Stimulated activated CD8-positive, alpha-beta memory T cell treated with anti-CD3 and anti-CD28 coated beads, Interleukin-12 subunit alpha, Interleukin-12 subunit beta, amount 100 ng/mL, for 4 hours (primary cell): ENCODE measurements around the gene ANXA1.

Experiments used
- DNase-seq: peaks from one replicate; pipeline ENCODE4 v3.0.0-alpha.2; 2020; ENCODE audit warnings: low read depth

Gene ANXA1, protein sequence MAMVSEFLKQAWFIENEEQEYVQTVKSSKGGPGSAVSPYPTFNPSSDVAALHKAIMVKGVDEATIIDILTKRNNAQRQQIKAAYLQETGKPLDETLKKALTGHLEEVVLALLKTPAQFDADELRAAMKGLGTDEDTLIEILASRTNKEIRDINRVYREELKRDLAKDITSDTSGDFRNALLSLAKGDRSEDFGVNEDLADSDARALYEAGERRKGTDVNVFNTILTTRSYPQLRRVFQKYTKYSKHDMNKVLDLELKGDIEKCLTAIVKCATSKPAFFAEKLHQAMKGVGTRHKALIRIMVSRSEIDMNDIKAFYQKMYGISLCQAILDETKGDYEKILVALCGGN

DNA sequence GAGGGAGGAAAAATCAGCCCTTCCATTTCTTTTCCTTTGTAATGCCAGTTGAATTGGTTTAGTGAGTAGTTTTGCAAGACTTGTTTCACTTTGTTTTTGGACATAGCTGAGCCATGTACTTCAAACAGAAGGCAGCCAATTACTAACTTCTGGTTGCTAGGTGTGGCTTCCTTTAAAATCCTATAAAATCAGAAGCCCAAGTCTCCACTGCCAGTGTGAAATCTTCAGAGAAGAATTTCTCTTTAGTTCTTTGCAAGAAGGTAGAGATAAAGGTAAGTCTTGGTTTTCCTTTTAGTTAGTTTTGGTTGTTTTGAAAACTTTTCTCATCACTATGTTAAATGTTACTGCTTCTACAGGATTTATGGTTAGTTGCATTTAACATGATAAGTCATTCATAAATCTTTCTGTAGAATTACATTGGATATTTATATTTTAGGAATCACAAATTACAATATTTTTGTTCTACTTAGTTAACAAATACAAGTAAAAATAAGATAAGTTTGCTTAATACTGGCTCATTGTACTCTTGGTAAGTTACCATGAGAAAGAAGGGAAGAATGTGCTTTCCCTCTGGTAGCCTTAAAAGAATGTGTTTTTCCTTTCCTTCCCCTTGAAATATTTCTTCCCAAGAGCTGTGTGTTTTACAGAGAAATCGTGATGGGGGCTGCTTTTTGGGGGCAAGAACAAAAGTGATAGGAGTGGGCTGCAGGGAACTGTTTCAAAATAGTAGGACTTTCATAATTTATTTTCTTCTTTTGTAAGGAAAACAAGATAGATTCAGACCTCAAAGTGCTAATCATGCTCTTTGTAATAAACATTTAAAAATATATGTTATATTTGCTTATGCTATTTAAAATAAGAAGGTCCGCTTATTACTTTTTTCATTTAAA lies at the start of gene ANXA1:
Gene ANXA1, plus strand, starts transcription at position 213 of the 890 bp plus-strand sequence. CDS start 6,671 bp downstream, outside the sequence.
- DNase-seq: no peak

DNA sequence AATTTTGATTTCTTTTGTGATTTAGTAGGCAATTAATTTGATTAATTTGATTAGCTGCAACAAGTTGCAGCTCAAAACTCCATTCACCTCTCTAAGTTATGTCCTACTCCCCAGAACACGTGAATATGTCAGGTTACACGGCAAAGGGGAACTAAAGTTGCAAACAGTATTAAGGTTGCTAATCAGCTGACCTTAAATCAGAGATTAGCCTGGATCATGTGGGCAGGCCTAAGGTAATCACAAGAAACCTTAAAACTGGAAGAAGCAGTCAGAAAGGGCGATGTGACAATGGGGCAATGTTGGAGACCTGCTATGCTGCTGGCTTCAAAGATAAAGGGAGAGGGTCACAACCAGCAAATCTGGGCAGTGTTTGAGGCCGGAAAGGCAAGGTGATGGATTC lies 47.3 kb upstream of the ANXA1 start:
- DNase-seq: no peak

DNA sequence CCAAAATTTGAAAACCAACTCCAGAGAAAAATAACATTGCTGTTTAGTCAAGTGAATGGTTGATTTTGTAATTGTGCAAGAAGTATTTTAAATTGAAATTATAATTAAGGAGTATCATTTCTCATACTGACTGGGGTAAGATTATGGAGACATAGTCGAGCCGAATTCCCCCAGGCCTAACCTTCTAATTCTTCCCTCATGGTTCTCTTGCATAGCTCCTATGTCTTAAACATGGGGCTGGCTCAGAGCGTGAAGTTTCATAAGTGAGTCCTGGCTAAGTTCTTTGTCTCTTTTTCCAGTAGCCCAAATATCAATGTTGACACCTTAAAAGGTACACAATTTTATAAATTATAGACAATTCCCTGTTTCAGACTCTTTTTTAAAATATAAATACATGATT lies 46.7 kb upstream of the ANXA1 start:
- no peak for DNase-seq

DNA sequence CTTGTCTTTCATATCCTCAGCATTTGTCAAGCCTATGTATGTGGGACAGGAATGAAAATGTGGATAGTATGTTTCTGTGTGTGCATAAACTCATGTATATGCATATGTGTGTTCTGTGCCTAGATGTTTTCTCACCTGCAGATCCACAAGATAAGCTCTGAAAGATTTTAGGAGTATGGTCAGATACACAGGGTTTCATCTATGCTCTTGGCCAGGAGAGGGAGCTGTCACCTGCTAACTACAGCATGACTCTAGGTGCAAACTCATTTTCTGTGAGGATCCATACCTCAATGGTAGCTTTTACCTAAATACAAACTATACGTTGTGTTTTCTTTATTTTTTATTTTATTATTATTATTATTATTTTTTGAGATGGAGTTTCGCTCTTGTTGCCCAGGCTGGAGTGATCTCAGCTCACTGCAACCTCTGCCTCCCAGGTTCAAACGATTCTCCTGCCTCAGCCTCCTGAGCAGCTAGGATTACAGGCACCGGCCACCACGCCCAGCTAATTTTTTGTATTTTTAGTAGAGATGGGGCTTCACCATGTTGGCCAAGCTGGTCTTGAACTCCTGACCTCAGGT lies 44.1 kb upstream of the ANXA1 start:
- DNase-seq: peak; percentile 13

DNA sequence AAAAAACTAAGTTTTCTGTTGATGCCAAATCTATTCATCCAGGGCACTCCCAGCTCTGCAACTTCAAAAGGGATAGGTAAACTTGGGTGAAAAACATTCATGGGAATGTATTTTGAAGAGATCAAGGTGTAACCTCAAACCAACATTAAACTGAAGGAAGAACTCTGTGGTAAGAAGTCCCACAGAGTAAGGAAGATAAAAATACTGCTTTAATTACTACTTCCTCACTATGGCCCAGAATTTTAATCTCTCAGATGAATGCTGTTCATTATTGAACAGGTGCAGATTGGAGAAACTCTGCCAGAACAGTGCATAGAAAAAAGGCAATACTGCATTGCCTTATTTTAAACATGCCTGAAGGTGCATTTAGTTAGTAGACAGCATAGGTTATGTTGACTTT lies 37.6 kb upstream of the ANXA1 start:
- no peak for DNase-seq

DNA sequence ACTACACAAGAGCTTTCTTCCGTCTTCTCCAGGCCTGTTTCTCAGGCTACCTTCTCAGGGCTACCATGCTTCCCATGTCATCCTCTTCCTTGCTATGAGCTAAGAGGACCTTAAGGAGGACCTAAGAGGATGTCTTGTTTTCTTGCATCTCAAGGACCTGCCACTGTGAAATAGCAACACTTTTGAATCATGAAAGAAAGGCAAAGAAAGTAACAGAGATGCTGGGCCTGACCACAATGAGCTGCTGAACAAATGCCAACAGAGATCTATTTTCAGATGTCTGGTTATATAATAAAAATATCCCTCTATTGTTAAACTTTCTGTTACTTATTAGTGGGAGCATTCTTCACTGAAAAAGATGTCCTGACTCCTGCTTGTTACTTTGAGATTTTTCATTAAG lies 36.7 kb upstream of the ANXA1 start:
- DNase-seq: no peak

DNA sequence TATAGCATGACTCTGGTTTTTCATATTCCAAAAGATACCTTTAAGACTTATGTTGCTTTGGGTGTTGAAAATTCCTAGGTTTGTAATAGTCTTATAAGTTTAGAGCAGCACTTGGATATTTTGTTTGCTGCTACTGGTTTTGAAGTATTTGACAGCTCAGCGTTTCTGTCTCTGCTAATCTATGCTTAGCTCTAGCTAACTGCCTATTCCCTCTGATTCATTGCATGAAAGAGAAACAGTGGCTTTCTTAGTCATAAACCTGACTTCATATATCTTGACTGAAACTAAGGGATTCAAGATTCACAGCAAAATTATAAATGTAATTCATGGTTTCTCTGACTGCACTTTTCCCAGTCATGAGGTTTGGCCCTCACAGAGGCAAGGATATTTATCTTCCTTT lies 35.6 kb upstream of the ANXA1 start:
- no peak for DNase-seq

DNA sequence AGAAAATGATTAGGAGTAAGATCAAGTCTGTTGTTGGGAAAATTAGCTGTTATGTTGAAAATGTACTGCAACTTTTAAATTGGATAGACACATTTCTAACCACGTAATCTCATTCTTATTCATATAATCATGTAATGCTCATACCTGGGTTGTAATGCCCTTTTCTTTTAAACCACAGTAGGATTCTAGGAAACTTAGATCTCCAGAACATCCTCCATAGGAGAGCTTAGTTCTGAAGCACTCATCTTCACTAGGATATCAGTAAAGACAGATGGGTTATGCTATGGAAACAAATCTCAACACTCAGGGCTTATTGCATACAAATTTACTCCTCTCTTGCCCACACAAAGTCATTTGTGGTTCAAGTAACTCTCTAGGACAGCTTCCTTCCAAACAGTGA lies 34.8 kb upstream of the ANXA1 start:
- DNase-seq: no peak

DNA sequence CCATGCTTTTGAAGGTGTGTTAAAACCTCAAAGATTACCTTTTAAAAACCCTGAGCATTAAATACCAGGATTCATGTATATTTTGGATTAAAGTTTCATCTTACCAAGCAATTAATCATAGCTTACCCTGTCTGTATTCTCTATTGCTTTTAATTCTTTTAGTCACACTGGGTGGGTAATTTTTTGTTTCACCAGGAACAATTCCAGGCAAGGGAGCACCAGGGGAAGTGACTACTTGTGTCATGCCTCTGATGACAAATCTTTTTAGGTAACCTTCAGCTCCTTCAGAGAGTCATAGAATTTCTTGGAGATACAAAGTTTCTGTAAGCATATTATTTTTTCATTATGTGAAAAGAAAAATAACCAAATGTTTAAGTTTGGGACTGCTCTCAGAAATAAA lies 33.4 kb upstream of the ANXA1 start:
- no peak for DNase-seq

DNA sequence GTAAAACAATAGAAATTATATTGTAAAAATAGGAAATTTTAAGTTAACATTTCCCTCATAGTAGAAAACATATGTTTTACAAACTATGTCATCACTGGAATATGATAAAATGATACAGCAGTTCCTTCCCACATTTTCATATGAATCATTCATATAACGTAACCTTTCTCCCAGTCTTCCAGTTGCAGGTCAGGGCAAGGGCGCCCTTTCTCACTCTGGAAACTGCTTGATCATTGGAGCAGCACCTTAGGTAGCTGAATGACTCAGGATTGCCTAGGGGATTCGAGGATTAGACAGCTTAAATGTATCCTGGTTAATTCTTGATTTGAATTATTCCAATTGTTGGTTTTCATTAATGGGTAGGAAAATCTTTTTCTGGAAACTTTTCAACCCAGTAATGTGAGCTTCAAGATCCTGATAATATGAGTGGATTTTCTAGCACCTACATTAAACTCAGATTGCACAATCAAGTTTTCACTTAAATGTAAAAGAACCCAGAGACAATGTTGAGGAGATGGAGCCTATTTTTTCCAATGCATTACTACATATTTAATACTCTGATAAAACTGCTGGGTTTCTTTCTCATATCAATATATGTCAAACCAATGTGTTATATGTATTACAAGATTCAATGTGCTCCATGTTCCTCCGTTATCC lies 32.6 kb upstream of the ANXA1 start:
- DNase-seq: no peak

DNA sequence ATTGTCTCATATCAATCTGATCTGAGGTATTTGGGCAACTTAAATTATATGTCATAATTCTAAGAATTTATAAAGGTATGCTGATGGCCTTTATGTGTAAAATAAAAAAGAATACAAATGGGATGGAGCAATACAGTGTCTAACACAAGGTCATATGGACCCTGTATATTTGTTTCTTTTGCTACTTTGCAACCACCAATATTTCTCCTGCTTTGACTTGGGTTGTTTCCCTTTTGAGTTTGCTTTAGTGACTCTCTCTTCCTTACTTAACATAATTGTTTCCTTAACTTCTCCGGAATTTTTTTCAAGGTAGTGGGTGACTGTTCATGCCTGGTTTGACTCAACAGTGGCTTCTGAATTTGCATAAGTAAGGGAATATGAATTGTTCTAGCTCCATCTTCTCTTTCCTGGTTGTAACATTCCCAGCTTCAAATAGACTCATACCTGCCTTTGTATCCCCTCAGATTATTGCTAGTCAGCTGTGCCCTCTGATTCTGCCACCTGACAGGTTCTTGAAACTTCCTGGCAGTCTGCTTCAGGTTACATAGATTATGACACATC lies 30.2 kb upstream of the ANXA1 start:
- DNase-seq: no peak

DNA sequence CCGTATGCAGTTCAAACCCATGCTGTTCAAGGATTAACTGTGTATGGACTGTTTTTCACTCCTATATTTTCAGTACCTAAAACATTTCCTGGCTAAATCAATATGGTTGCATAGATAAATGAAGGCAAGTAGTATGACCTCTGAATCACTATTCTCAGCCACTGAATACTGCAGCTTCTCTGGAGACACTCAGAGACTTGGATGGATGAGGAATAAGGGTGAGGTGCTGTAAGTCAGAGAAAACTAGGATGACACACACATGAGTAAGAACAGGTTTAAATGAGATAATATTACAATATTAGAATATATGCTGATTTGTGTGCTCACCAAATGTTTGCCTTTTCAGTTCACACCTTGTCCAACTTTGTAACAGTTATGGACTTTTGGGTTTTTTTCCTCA lies 26.0 kb upstream of the ANXA1 start:
- no peak for DNase-seq

DNA sequence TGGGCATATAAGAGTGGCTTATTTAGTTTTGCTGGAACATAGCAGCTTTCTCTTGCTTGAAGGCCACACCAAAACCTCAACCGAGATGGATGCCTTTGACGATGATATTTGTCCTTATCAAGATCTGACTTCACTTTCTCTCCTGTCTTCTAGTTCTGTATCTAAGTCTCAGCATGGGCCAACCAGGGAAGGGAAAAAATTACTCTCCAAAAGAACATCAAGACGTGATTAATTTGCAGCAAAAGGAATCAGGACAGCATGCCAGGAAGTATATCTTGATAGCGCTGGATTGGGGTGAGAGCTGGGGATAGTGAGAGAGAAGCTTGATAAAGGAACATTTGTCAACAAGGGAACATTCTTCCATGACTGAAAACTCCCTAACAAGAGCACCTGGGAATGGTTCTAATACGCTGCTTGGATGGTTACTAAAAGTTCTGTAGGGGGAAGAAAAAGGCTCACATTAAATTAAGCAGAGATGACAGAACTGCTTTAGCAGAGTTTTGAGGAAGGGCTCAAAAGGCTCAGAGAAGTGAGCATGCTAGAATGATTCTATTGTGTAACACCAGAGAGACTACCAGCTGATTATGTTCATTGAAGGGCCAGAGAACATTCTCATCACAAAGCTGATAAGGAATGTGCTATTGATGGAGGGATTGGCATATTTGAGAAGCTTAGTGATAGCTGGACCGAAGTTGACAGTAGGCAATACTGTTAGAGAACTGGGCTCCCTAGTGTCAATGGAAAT lies 21.6 kb upstream of the ANXA1 start:
- DNase-seq: no peak

DNA sequence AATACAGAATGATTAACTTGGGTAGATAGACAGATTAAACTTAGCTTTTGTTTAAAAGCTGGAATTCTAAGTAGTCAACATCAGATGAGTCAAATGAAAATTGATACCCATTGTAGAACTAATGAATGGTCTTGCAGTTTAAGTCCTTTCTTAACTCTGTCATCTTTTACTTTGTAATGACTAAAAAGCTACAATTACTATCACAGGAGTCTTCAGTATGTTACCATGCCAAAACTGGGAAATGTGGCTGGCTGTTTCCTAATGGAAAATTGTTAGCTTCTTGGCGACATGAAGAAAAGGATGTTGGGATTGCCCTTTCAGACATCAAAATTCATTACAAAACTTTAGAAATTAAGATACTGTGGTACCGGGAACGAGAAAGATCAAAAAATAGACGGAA lies 20.2 kb upstream of the ANXA1 start:
- no peak for DNase-seq

DNA sequence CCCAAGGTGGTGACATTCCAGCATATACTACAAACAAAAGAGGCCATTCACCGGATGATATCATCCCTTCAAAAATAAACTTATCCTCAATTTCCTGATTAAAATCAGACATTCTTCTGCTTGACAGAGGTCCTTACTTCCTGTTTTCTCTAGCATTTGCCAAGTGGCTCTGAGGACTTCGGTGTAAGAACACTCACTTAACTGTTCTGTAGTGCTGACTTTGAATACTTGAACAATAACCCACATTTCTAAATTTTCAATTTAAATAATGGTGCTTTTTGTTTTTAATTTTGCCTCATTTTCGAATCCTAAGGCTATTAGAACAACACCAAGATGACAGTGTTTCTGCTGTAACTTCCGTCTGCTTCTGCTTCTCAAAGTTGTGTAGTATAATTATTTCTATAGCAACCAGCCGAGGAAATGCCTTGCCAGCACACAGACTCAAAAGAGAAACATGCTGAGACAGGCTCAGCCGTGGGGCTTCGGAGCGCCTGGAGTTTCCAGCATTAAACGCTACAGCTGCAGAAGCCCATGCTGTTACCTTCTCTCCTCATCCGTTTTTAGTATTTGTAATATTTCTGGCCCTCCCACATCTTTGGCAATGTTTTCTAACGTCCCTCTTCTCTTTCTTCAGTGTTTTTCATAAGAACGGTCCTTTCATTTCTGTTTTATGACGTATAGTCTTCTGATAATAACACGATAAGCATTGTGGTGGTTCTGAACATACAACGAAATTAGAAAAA lies 19.5 kb upstream of the ANXA1 start:
- peak; percentile 43 for DNase-seq

DNA sequence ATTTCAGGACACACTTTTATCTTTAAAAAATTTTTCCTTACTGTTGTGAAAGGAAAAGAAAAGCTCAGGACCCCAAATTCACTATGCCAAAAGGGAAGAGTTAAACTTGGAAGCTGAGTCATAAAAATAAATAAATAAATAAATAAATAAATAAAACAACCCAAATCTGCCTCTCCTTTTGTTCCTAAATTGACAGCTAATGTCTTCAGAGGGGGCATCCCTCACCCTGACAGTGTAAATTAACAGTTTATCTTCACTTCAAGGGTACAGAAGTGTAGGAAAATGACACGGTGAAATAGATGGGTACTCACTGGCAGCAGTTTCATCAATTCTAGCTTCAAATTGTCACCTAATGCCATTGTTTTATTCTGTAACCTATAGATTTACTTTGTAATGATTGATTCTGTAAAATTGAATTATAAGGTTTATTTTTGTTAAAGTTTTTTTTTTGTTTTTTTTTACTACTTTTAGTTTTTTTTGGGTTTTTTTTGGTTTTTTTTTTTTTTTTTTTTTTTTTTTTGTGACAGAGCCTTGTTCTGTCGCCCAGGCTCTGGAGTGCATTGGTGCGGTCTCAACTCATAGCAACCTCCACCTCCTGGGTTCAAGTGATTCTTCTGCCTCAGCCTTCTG lies 18.5 kb upstream of the ANXA1 start:
- DNase-seq: no peak

DNA sequence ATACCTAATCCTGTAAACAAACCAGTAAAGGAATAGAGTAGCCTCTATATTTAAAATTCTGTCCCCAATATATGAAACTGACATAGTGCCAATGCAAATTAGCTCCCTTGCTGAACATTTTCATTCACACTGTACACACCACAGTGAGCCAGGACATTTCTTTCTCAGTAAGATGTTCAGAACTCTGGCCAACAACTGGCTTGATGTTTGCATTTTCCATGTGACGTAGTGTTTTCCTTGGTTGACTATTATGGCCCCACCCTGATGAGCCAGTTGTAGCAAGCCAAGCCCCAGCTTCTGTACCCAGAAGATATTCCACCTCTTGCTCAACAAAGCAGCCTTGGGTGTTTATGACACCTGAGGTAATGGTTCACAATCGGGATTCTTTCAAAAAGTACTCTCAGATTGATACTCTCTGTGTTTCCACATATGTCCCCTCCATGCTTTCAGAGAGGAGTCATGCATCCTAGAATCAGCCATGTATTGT lies 17.7 kb upstream of the ANXA1 start:
- DNase-seq: no peak

DNA sequence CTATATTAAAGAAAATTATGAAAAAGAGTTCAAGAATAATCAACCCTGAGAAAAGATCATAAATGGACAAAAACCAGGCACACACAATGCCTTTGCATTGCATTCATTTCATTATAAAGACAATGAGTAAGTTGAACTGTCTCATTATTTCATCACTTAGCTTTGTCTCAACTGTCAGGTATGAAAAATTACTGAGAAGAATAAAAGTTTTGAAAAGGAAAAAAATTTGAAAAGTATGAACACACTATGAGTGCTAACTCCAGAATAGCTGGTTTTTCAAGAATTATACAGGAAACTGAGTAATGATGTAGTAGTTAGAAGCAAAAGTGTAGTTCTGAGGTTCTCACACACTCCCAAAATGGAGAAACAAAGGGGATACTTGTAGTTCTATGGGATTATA lies 16.3 kb upstream of the ANXA1 start:
- DNase-seq: no peak

DNA sequence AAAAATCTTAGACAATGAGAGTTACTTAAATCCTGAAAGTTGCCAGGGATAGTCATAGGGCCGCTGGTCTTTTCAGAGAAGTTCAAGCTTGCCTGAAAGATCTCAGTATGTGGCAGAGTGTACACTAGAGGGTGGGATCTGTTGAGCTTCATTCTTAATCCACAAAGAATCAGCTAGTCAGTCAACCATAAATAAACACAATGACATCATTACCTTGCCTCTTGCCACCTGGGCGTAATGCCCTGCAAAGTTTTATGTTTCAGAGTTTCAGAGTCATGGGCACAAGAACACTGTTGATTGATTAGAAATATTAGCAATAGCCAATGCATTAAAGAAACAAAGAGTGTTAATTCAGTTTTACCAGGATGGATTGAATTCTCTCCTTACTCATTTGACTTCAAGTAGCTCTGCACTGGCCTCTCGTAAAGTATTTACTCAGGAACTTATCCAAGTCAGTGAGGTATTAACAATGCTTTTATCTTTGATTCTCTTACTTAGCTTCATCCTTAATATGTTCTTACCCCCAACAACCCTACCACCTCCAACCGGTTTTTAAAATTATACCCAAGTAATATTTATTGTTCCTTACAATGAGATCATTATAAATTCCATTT lies 14.3 kb upstream of the ANXA1 start:
- no peak for DNase-seq

DNA sequence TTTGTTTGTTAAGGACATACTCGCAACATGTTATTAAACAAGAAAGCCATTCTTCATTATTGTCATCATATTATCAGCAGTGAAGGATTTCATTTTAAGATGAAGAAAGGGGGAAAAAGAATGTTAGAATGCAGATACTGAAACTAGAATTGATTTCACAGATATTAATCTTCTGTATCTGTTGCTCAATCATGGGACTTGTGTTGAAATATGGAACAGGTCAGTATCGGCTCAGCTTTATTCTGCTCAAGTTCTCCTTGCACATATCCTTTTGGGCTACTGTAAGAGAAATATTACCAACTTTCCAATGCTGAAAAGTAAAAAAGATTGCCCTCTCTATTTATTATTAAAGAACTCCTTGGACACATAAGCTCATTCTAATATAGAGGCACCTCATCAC lies 13.8 kb upstream of the ANXA1 start:
- DNase-seq: no peak
